AML-193 (cell line): ENCODE measurements around the gene OPCML.

Experiments used
- DNase-seq, 2 experiments: peaks; one replicate each; lab custom pipeline; 2025; lab: John Stamatoyannopoulos, UW

OPCML gene

DNA sequence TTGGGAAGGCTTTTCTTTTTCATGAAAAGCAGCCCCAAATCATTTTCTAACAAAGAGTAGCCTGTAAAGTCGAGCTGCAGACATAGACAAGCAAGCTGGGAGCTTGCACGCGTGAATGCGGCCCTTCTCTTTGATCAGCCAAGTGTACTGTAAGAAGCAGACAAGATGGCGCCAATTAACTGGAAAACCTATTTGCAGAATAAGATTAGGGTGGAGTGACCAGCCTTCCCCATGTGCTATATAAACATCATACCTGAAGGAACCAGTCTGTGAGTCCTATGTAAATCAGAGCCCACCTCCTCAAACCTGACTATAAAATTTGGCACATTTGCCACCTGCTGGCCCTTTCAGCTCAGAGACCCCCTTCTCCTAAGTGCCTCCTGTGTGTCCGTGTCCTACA, 982.7 kb downstream of the OPCML start:
- no peak for DNase-seq

DNA sequence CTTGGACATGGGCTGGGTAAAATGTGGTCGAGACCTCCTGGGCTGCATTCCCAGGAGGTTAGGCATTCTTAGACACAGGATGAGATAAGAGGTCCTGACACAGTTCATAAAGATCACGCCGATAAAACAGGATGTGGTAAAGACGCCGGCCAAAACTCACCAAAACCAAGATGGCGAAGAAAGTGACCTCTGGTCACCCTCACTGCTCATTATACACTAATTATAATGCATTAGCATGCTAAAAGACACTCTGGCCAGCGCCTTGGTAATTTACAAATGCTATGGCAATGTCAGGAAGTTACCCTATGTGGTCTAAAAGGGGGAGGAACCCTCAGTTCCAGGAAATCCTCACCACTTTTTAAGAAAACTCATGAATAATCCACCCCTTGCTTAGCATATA, 983.3 kb downstream of the OPCML start:
- DNase-seq = no peak

DNA sequence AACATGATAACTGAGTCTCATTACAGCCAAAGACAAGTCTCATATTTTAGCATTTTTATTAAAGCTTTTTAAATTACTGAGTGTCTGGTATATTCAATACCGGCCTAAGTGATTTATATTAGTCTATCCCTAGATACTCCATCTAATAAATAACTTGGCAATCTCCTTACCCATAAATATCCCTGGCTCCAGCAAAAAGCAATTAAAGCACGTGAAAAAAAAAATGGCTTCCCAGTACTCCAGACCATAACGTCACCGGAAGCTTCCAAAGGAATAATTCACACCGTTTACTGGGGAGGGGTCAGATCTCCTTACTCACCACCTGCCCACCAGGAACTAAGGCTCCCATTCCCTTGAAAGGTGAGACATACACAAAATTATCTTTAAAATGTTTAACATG, 988.3 kb downstream of the OPCML start:
- DNase-seq = no peak

- DNase-seq = no peak
Measured at GRCh38 chr11:132541794-132542193, 990.5 kb downstream of the OPCML start.

GRCh38 chr11:132540581-132540980, 991.7 kb downstream of the OPCML start:
- no peak for DNase-seq

- DNase-seq = no peak
Measured at GRCh38 chr11:132539590-132540368, 992.5 kb downstream of the OPCML start.

DNA sequence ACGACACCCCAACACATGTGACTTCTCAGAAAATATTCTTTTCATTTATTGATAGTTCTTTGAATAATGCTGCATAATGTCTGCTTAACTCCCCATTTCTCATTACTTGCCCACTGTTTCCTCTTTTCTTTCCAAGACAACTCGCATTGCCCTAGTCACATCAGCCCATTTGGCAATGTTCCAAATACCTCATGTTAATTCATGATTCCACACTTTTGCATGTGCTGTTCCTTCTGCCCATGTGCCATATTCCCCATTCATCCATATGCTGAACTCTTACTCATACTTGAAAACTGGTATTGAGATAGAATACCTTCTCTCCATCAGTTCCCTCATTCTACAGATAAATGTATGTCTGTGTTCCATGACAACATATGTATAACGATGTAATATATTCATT, 993.7 kb downstream of the OPCML start:
- no peak for DNase-seq

GRCh38 chr11:132535830-132536229, 996.5 kb downstream of the OPCML start:
- no peak for DNase-seq

DNA sequence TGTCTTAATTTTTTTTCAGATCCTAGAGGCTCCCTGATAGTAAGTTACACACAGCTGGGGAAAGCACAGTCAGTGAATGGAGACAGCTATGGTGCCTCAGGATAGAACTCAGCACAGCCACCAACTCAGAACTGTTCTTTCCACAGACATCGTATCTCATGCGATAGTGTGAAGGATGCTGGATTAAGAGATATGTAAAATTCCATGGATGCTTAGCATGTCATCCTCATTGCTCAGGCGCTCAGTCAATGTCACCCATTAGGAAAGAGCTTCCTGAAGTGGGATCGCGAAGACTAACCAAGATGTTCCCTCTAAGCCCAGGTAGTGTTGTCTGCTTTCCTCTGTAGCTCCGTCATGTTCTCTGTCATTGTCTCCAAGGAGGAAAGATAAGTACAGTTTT, 1000.4 kb downstream of the OPCML start:
- no peak for DNase-seq

- no peak for DNase-seq
Measured at GRCh38 chr11:132528181-132528580, 1004.1 kb downstream of the OPCML start.

- DNase-seq = no peak
Measured at GRCh38 chr11:132523929-132524328, 1008.4 kb downstream of the OPCML start.

DNA sequence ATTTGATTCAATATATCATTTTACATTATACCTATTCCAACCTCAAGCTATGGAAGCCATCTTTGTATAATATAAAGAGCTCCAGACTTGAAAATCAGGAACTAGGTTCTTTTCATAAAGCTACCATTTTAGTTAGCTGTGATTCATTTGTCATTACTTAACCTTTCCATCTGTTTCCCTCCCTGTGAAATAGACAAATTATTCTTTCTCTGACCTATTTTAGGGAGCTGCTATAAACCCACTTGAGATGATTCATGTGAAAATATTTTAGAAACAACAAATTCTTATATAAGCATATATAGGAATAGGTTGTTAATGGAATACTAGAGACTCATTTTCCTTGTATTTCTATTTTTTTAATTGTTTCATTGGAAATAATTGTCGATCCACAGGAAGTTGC, 1012.1 kb downstream of the OPCML start:
- no peak for DNase-seq

DNA sequence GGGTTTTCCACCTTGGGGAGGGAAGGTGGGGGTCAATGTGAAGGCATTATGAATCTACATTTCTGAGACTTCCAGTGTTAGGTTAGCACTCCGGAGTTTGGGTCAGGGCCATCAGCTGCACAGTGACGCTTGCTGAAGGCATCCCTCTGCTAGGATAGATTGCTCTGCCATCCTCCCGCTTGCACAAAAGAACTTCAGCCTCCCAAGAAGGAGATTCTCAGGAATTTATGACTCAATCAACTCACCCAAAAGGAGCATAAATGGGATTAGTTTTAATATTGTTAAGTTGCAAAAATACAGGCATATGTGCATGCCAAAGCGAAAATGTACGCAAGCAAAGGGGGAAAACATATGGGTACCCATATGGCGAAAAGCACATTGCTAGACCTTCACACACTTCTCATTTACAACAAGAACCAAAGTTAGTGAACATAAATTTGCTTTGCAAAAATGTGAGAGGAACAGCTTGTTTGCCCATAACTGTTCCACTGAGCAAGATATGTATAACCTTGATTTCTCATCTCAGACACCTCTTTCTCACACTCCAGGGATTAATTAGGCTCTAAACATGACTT, 1013.0 kb downstream of the OPCML start:
- DNase-seq = no peak

- DNase-seq = no peak
Measured at GRCh38 chr11:132504501-132505041, 1027.7 kb downstream of the OPCML start.

GRCh38 chr11:132501356-132501755, 1030.9 kb downstream of the OPCML start:
- DNase-seq = no peak

DNA sequence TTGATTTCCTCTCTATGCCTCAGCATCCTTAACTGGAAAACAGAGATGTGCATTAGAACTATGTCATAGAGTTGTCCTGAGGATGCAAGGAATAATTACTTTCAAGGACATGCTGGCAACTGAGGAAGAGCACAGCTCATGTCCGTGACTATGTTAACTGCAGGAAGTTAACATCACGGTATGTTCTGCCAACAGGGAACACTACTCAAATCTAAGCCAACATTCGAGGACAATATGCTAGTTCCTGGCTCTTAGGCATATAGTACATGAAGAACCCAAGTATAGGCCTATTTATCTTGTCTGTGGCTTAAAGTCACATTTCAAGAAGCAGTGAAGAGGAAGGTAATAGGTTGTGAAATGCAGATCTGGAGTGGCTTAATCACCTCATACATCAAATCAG, 1032.6 kb downstream of the OPCML start:
- no peak for DNase-seq

DNA sequence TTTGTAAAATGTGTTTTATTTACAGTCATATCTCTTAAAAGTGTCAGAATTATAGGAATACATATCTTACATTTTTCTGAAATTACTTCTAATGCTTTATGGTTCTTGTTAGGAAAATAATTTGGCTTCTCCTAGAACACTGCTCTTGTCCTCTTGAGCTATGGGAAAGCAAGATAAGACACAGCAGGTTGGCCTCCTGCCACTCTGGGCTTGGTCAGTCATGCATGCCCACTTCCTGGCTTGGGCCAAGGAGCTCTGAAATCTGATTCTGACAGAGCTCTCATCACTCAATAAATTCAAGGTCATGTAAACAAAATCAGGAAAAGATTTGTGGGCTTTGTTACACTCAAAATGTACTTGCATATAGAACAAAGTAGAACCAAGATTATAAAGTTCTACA, 1036.0 kb downstream of the OPCML start:
- no peak for DNase-seq

GRCh38 chr11:132493801-132494200, 1038.5 kb downstream of the OPCML start:
- DNase-seq = no peak

- no peak for DNase-seq
Measured at GRCh38 chr11:132490978-132491377, 1041.3 kb downstream of the OPCML start.

- DNase-seq = no peak
Measured at GRCh38 chr11:132486060-132486459, 1046.2 kb downstream of the OPCML start.

GRCh38 chr11:132475026-132475425, 1057.3 kb downstream of the OPCML start:
- no peak for DNase-seq

- DNase-seq = no peak
Measured at GRCh38 chr11:132472411-132473172, 1059.7 kb downstream of the OPCML start.

DNA sequence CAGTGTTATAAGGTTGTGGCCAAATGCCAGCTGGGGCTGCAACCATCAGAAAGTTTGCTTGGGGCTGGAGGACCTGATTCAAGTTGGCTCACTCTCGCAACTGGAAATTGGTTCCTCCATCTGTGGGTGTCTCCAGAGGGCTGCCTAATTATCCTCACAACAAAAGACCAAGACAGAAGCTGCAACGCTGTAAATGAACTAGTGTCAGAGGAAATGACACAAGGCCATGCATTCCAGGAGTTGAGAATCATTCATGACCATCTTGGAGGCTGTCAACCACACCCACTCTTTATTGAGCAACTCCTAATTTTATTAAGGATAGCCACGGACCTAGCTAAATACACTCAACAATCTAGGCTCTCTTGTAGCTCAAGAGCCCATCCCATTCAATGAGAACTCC, 1060.8 kb downstream of the OPCML start:
- DNase-seq = no peak
